Measurements from ENCODE around the gene GP1BA. TPM values are rescaled to one million over a fixed set of nuclear protein-coding genes. Genes with fewer than 3 reads are reported as not detected.

The GP1BA gene
- total and polyA plus RNA-seq, 2 experiments from 2014 or later, result 0.24 TPM; not detected in 1

- H3K4me1 ChIP-seq (ENCODE audit: insufficient read depth), result 0 out of 2 replicates have a peak, but pooled peaks cover 3% of the 10 kb centered on the region
- no peak within 1 kb of the TSS for H2AFZ ChIP-seq
- H3F3A ChIP-seq (replicated peaks; ENCODE audit: low read depth), result peaks cover 35% of the 10 kb centered on the region
- no peaks in the 10 kb centered on the region for H3K36me3 ChIP-seq (ENCODE audit: insufficient read depth)
- Mint-ChIP-seq H3K27me3 (ENCODE audit: insufficient read depth, low read depth, poor library complexity) (peaks cover 25% of the 10 kb centered on the region), H3K9me3 (no peaks in the 10 kb centered on the region), H3K36me3 (ENCODE audit: low read depth) (no peaks in the 10 kb centered on the region), H3K4me1 (peaks cover 15% of the 10 kb centered on the region), H3K27ac (no peak within 1 kb of the TSS), H3K4me3 (no peak within 1 kb of the TSS; the same call in 2 of the 3 replicates)
- H3K9me2 ChIP-seq (ENCODE audit: insufficient read depth), result no peaks in the 10 kb centered on the region
- H3K4me3 ChIP-seq, result no peak within 1 kb of the TSS
- no peak for TF ChIP-seq NANOG (IDR thresholded peaks at IDR 0.05; ENCODE audit: borderline replicate concordance)
- TF ChIP-seq REST (IDR thresholded peaks at IDR 0.05; ENCODE audit: unreplicated experiment), result no peak
- peak; percentile 82 to 92 for TF ChIP-seq CTCF (conservative IDR thresholded peaks at IDR 0.05; ENCODE audit: low read depth in 2 of 2)
- no peak for TF ChIP-seq ZNF114 (CRISPR knock-in tag; IDR thresholded peaks at IDR 0.05)
- TF ChIP-seq ZNF331 (CRISPR knock-in tag; IDR thresholded peaks at IDR 0.05; ENCODE audit: low read depth), result no peak
- TF ChIP-seq EZH2phosphoT487 (IDR thresholded peaks at IDR 0.05; ENCODE audit: unreplicated experiment), result no peak
- no peak for TF ChIP-seq ZNF462 (CRISPR knock-in tag; IDR thresholded peaks at IDR 0.05)
- no peak for TF ChIP-seq JUNB (IDR thresholded peaks at IDR 0.05; ENCODE audit: unreplicated experiment)
- TF ChIP-seq CREB1 (CRISPR knock-in tag; IDR thresholded peaks at IDR 0.05; ENCODE audit: low read depth), result 0 out of 2 replicates have a peak, but pooled peaks have one; percentile 11
- no peak for TF ChIP-seq POLR2AphosphoS5 (IDR thresholded peaks at IDR 0.05; ENCODE audit: low read depth)
- no peak for TF ChIP-seq EZH2 (IDR thresholded peaks at IDR 0.05; ENCODE audit: low read depth, unreplicated experiment)
- no peak for TF ChIP-seq STAT1 (IDR thresholded peaks at IDR 0.05; ENCODE audit: unreplicated experiment)
- TF ChIP-seq ETS1 (IDR thresholded peaks at IDR 0.05), result no peak
- no peaks in the 10 kb centered on the region for H3K79me2 ChIP-seq (replicated peaks; ENCODE audit: insufficient read depth)
- H4K20me1 ChIP-seq (replicated peaks; ENCODE audit: insufficient read depth), result no peaks in the 10 kb centered on the region
- ATAC-seq (peak; percentile 15), DNase-seq (ENCODE audit: low spot score) (peak; percentile 96)
- H3K4me2 ChIP-seq, result no peak within 1 kb of the TSS
- H3K27ac ChIP-seq (ENCODE audit: low read depth), result no peak within 1 kb of the TSS
- peaks cover 9% of the 10 kb centered on the region for H3K27me3 ChIP-seq (ENCODE audit: insufficient read depth)
Measured at GRCh38 chr17:4903051-4903818, 28.8 kb upstream of the GP1BA start, which contains the start of gene CHRNE. Gene CHRNE, minus strand, starts transcription at chr17:4903098. Its CDS starts 35 bp downstream, at chr17:4903063.
